Mammary epithelial cell (primary cell): ENCODE data around the gene COL4A1.

Source experiments
- EZH2 ChIP-seq: IDR thresholded peaks from 2 replicates; pipeline ENCODE4 v1.6.1; 2012; ENCODE audit warnings: low read length, inconsistent platforms, borderline replicate concordance
- TF ChIP-seq, protein P1 (sequence below), 2 donors: IDR thresholded peaks in 1 of 2; conservative IDR thresholded peaks in 1 of 2; 2 replicates each; pipeline ENCODE4 v1.5.1; 2011 to 2012; ENCODE audit warnings: inconsistent platforms in 2 of 2, low read length in 2 of 2, mild to moderate bottlenecking in 2 of 2, control low read depth in 1 of 2, low read depth in 1 of 2; ENCODE audit not compliant: insufficient read depth in 1 of 2; ENCODE audit errors: extremely low read depth in 1 of 2

DNA sequence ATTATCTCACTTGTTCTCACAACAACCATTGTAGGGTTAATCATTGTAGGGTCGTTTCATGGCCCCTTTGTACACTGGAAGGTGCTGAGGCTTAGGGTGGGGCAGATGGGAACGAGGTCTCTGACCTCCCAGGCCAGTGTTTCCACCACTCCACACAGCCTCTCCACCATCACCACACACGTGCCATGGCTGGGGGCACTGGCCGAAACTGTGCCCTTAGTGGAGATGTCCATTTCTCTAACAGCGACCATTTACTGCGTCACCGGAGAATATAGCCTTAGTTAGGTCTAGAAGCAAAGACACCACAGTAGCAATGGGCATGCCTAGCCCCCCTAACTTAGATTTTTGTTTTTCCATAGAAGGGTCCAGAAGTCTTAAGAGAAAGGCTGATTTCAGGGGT is 36.5 kb downstream of the COL4A1 start:
- no peak for TF ChIP-seq EZH2
- TF ChIP-seq, protein P1, sequence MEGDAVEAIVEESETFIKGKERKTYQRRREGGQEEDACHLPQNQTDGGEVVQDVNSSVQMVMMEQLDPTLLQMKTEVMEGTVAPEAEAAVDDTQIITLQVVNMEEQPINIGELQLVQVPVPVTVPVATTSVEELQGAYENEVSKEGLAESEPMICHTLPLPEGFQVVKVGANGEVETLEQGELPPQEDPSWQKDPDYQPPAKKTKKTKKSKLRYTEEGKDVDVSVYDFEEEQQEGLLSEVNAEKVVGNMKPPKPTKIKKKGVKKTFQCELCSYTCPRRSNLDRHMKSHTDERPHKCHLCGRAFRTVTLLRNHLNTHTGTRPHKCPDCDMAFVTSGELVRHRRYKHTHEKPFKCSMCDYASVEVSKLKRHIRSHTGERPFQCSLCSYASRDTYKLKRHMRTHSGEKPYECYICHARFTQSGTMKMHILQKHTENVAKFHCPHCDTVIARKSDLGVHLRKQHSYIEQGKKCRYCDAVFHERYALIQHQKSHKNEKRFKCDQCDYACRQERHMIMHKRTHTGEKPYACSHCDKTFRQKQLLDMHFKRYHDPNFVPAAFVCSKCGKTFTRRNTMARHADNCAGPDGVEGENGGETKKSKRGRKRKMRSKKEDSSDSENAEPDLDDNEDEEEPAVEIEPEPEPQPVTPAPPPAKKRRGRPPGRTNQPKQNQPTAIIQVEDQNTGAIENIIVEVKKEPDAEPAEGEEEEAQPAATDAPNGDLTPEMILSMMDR (conservative IDR thresholded peaks at IDR 0.05 in 1 of 2, IDR thresholded peaks at IDR 0.05 in 1 of 2; ENCODE audit: extremely low read depth in 1 of 2, insufficient read depth in 1 of 2, low read depth in 1 of 2, low read length in 2 of 2) = no peak
